Panc1 (cell line): Measurements from ENCODE around the gene RNF138. TPM values are rescaled to one million over a fixed set of nuclear protein-coding genes. Genes with fewer than 3 reads are reported as not detected.

Source experiments
- ATAC-seq: fragments of 200-7000 bp; cut with Tn5 transposase; 2 replicates; pipeline ENCODE4 v1.9.1; 2020; ENCODE audit warnings: mild to moderate bottlenecking, moderate library complexity
- BruUV-seq: library from RNA; stranded (reverse); fragments of 400-500 nt; replicated peaks from 2 replicates; lab custom pipeline; 2021; lab: Mats Ljungman, UMichigan
- CTCF ChIA-PET: fragments of 300-600 bp; sonication (Branson Sonifier 250); formaldehyde crosslinking; loops from one replicate; lab custom pipeline; 2022; ENCODE audit warnings: antibody characterized with exemption; lab: Charles Lee
- POLR2A ChIA-PET: fragments of 300-600 bp; sonication (Branson Sonifier 250); formaldehyde crosslinking; loops from one replicate; lab custom pipeline; 2022; ENCODE audit warnings: antibody characterized with exemption; lab: Charles Lee
- DNase-seq: peaks from one replicate; pipeline ENCODE4 v3.0.0-alpha.2; 2010; ENCODE audit warnings: low read depth, low spot score
- H3K27ac ChIP-seq: 2 replicates; pipeline ENCODE4 v1.5.1; 2011; ENCODE audit warnings: mild to moderate bottlenecking, low read length, inconsistent platforms
- H3K27me3 ChIP-seq: fragments of 200-500 bp; sonication (Bioruptor generic); 2 replicates; pipeline ENCODE4 v1.6.0; 2014; ENCODE audit warnings: low read length, inconsistent platforms; ENCODE audit not compliant: control insufficient read depth, insufficient read depth
- H3K36me3 ChIP-seq: fragments of 200-500 bp; sonication (Bioruptor generic); 2 replicates; pipeline ENCODE4 v1.5.1; 2014; ENCODE audit warnings: inconsistent platforms, mild to moderate bottlenecking, low read length, moderate library complexity; ENCODE audit not compliant: control insufficient read depth, insufficient read depth
- H3K4me1 ChIP-seq: 2 replicates; pipeline ENCODE4 v1.5.1; 2011; ENCODE audit warnings: inconsistent platforms, mild to moderate bottlenecking, low read length, moderate library complexity; ENCODE audit not compliant: control insufficient read depth, insufficient read depth
- H3K4me3 ChIP-seq, 2 experiments: 2 replicates each; pipeline ENCODE4 v1.5.1; 2011 to 2012; ENCODE audit warnings: low read depth in 2 of 2, low read length in 2 of 2, mild to moderate bottlenecking in 2 of 2, inconsistent platforms in 1 of 2, moderate library complexity in 1 of 2
- H3K9me3 ChIP-seq: fragments of 200-500 bp; sonication (Bioruptor generic); 2 replicates; pipeline ENCODE4 v1.5.1; 2014; ENCODE audit warnings: low read depth, mild to moderate bottlenecking, inconsistent platforms, low read length, moderate library complexity; ENCODE audit not compliant: control insufficient read depth, insufficient read depth
- CTCF ChIP-seq: fragments of 450-650 bp; IDR thresholded peaks from 2 replicates; pipeline ENCODE4 v1.5.1; 2017; ENCODE audit warnings: mild to moderate bottlenecking
- POLR2AphosphoS5 ChIP-seq: IDR thresholded peaks from 2 replicates; pipeline ENCODE4 v1.6.1; 2012; ENCODE audit warnings: mild to moderate bottlenecking, low read depth, low read length, moderate library complexity
- REST ChIP-seq, 2 experiments: IDR thresholded peaks; 2 replicates each; pipeline ENCODE4 v1.6.1; 2011 to 2012; ENCODE audit warnings: low read depth in 2 of 2, control low read depth in 1 of 2, low read length in 1 of 2, mild to moderate bottlenecking in 1 of 2, moderate library complexity in 1 of 2; ENCODE audit not compliant: insufficient read depth in 1 of 2
- SIN3A ChIP-seq: IDR thresholded peaks from 2 replicates; pipeline ENCODE4 v1.6.1; 2012; ENCODE audit warnings: low read depth, mild to moderate bottlenecking, low read length, moderate library complexity, borderline replicate concordance; ENCODE audit not compliant: insufficient read depth
- TCF7L2 ChIP-seq: IDR thresholded peaks from 2 replicates; pipeline ENCODE4 v1.6.1; 2011; ENCODE audit warnings: mild to moderate bottlenecking, low read depth, low read length, inconsistent platforms
- in situ Hi-C: cut with HindIII; loops from 2 replicates; pipeline ENCODE4 v1.10.0; 2016; ENCODE audit warnings: low sequenced_read_pairs, low pct_unique_long_range_greater_than_20kb
- intact Hi-C: fragments of 100-400 bp; cut with micrococcal nuclease; formaldehyde crosslinking; loops from one replicate; pipeline ENCODE4 v1.10.0; 2022; ENCODE audit not compliant: unreplicated experiment
- total RNA-seq: library from RNA; stranded (reverse); gene quantifications from one replicate; pipeline ENCODE4 v1.2.1, GENCODE V29; 2021; ENCODE audit not compliant: unreplicated experiment

Gene RNF138
- total RNA-seq, 1 experiment from 2014 or later: 27.3 TPM

- no peak for ATAC-seq
- no TSS peak for BruUV-seq
- CTCF ChIA-PET: no interaction called here
Observed at GRCh38 chr18:32112826-32113225, 21.2 kb downstream of the RNF138 start.

GRCh38 chr18:32114293-32114942, 22.7 kb downstream of the RNF138 start:
- no peaks in the 10 kb centered on the region for H3K9me3 ChIP-seq
- in situ Hi-C loops: no loop called here
- no peak overlapping the region for H3K27ac ChIP-seq
- CTCF ChIA-PET: no interaction called here
- intact Hi-C loops: no loop called here
- peaks cover 6% of the 10 kb centered on the region for H3K36me3 ChIP-seq
- BruUV-seq: no TSS peak
- H3K4me3 ChIP-seq: no peak overlapping the region
- no peak for ATAC-seq
- TF ChIP-seq REST (IDR thresholded peaks at IDR 0.05; ENCODE audit: insufficient read depth in 1 of 2, low read depth in 2 of 2, low read length in 1 of 2): no peak
- no peak for TF ChIP-seq SIN3A
- no peak for TF ChIP-seq TCF7L2
- TF ChIP-seq CTCF: no peak
- TF ChIP-seq POLR2AphosphoS5: no peak
- no peaks in the 10 kb centered on the region for H3K27me3 ChIP-seq
- no peak for DNase-seq
- POLR2A ChIA-PET: no interaction called here
- H3K4me1 ChIP-seq: no peaks in the 10 kb centered on the region

More at GRCh38 chr18:32112826-32113225, 21.2 kb downstream of the RNF138 start:
- Histone ChIP-seq H3K4me3 (no peak overlapping the region), H3K36me3 (peaks cover 6% of the 10 kb centered on the region), H3K4me1 (no peaks in the 10 kb centered on the region), H3K27me3 (no peaks in the 10 kb centered on the region), H3K9me3 (no peaks in the 10 kb centered on the region), H3K27ac (no peak overlapping the region)
- intact Hi-C loops (no loop called here), in situ Hi-C loops (no loop called here)
- no peak for DNase-seq
- POLR2A ChIA-PET: no interaction called here
- TF ChIP-seq TCF7L2 (no peak), SIN3A (no peak), CTCF (no peak), POLR2AphosphoS5 (no peak), REST (IDR thresholded peaks at IDR 0.05; ENCODE audit: insufficient read depth in 1 of 2, low read depth in 2 of 2, low read length in 1 of 2) (no peak)
